HG03139 (cell line): ENCODE data around the gene MCL1.
"Not testable (repeated sequence)": the region's sequence is repeated elsewhere in the genome, so short reads cannot be mapped to it uniquely, and the experiment has no call there.

Experiments used
- ATAC-seq: cut with Tn5 transposase; IDR thresholded peaks from one replicate; pipeline ENCODE4 v1.9.1; 2021; ENCODE audit not compliant: unreplicated experiment

Gene MCL1

DNA sequence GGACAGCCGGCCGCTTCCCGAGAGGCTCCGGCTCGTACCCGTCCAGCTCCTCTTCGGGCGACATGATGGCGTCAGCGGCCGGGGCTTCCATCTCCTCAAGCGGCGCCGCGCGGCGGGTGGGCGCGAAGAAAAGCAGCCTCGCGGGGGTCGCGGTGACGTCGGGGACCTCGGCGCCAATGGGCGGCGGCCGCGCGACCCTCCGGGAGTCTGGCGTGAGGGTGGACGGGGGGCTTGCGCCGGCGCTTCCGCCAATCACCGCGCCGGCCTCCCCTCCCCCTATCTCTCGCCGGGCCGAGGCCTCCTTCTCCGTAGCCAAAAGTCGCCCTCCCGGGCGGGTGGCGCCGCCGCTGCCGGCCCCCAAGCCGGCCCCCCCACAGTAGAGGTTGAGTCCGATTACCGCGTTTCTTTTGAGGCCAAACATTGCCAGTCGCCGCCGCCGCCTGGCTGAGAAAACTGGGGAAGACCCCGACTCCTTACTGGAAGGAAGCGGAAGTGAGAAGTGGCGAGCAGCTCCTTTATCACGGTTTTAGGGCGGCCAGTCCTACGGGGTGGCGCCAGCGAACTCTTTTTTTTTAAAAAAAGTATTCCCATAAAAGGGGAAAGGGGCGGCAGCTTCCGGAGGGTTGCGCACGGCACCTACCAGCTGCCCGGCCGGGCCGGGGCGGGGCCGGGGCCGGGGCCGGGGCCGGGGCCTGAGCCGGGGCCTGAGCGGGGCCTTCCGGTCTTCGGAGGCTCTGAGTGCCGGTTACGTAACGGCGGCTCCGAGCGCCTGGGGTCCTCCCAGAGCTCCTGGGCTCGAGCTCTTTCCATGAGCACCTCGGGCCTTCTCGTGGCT, at the start of gene MCL1:
MCL1 (minus strand) TSS at position 501 of the 835 bp plus-strand sequence; CDS start at position 421, 80 bp downstream.
- peak; percentile 84 for ATAC-seq

DNA sequence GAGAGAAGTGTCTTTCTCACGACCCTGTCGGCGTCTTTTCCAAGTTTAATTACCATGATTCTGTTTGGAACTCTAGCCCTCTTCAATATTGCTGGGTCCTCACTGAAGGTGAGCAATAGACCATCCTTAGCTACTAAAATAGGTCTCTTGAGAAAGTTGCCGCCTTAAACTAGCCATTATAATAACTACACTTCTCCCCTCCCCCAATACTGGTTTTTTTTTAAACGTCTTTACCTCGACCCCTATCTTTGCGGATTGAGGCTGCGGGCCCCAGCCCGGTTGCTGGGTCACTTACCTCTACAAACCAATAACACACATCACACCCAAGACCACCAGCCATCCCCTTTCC, 49.3 kb upstream of the MCL1 start:
- no peak for ATAC-seq

DNA sequence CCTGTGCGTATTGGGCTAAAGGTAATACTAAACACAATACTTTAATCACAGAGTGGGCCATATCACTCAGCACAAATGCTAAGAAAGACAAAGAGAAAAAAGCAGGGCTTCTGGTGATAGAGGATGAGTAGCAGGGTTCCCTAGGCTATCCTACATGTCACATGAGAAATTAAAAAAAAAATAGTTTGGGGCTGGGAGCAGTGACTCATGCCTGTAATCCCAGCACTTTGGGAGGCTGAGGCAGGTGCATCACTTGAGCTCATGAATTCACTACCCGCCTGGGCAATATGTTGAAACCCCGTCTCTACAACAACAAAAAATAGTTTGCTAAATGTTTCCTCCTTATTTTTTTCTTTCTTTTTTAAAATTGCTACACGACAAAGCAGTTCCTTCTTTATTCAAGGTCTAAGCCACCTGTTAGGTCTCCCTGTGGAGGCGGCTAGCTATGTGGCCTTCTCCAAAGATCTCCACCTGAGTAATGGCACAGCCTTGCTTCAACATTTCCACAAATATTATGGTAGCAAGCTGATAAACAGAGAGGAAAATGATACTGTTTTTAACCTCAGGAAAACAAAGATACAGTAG, 48.5 kb upstream of the MCL1 start:
- ATAC-seq = no peak

DNA sequence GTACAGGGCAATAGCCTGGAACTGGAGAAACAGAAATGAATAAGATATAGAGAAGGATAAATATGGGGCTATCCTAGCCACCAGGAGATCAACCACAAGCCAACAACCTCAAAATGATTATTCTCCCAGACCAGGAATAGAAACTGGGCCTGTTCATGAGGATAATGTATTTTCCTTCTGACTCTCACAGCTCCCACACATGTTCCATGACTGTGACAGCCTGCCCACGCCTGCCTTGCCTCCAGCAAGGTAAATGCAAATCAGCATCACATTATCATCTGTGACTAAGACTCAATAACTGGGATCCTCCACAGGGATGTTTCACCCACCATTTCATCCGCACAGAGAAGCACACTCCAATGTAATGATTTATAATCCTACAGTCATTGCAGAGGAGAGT, 46.7 kb upstream of the MCL1 start:
- no peak for ATAC-seq

DNA sequence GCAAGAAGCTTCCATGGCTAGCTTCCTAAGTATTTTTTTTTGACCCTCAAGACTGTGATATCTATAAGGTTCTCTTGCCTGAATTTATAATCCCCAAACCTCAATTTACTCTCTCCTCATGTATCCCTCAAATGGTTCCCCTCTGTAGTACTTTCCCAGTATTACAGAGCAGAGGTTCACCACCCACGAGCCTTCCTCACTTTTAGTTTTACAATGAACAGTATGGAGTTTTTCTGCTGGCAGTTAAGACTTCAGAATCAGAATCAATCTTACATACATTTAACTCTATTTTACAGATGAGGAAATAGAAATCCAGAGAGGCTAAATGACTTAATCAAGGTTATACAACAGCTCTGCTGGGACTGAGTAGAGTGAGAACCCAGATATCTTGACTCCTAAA, 45.1 kb upstream of the MCL1 start:
- ATAC-seq = not testable (repeated sequence)

DNA sequence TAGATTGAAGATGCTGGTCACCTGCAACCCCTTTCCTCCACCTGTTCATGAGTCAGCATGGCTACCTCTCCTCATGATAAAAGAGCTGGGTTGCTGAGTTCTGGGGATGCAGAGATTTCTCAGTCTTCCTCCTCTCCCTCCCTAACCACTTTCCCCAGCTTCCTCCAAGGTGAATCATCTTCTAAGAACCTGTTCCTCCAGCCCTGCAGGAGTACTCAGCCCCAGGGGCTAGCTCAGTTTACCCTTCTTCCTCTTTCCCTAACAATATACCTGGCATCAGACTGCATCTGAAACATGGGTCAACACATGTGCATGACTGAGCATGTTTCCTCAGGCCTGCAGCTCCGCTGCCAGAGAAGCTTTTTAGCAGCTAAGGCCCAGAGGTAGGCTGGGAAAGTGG, 44.7 kb upstream of the MCL1 start:
- not testable (repeated sequence) for ATAC-seq

DNA sequence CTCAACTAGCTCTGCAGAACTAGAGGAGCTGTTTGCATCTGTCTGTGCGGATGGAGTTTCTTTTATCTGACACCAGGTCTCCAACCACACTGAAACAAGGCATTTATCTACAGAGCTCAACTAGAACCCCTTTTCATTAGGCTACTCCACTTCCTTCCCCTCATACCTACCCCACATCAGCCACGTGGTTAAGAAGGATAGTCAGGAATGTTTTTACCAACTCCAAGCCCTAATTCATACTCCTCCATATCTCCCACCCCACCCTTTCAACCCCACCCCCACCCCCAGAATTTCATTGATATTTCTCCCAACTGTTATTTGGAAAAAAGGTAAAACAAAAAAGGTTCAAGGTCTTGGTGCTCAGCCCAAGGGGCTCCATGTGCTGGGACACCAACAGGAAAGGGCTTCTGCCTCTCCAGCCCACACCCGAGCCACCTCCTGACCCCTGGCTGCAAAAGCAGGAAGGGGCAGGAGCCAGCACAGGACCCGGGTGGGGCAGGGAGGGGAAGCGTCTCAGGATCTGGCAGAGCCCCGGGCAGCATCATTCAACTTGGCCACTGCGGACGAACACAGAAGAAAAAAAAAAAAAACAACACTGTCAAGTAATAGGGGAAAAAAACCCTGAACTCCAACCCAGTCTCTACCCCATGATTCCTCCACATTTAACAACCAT, 43.0 kb upstream of the MCL1 start:
- no peak for ATAC-seq

DNA sequence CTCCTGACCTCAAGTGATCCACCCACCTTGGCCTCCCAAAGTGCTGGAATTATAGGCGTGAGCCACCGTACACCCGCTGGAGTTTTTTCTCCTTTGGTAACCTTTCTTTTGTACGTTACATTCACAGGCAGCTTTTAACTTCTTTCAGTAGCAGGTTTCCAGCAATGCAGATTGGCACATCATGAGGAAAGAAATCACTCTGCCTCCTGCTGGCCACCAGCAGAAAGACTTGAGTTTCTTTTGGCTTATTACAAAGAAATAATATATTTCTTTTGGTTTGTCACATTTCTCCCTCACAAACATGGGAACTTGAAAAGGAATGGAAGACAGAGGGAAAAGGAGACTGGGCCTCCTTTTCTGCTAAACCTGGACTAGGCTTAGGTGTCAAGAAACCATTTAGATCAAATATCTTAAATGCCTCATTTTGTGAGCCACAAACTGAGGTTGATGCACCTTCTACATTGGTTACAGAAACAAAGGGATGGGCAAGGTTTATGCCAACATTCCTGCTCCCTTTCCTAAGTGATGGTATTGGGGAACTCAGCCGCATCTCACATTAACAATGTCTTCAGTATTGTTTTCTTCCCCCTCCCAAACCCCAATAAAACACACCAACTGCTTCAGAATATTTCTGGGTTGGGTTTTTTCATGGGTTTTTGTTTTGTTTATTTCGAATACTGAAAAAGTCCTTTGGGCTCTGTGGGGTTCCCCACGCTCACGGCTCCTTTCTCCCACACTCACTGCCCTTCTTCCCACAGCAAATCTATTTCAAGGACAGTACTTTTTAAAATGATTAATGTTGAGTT, 42.3 kb upstream of the MCL1 start:
- no peak for ATAC-seq

DNA sequence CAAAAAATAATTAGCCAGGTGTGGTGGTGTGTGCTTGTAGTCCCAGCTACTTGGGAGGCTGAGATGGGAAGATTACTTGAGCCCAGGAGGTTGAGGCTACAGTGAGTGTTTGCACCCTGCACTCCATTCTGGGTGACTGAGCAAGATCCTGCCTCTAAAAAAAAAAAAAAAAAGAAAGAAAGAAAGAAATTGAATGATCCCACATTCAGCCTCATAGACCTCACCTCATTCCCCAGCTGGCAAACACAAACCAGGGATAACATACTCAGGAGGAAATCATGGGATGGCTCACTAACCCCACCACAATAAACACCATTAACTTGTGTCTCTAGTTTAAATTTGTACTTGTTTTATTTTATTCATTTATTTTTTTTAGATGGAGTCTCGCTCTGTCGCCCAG, 41.5 kb upstream of the MCL1 start:
- ATAC-seq = no peak

DNA sequence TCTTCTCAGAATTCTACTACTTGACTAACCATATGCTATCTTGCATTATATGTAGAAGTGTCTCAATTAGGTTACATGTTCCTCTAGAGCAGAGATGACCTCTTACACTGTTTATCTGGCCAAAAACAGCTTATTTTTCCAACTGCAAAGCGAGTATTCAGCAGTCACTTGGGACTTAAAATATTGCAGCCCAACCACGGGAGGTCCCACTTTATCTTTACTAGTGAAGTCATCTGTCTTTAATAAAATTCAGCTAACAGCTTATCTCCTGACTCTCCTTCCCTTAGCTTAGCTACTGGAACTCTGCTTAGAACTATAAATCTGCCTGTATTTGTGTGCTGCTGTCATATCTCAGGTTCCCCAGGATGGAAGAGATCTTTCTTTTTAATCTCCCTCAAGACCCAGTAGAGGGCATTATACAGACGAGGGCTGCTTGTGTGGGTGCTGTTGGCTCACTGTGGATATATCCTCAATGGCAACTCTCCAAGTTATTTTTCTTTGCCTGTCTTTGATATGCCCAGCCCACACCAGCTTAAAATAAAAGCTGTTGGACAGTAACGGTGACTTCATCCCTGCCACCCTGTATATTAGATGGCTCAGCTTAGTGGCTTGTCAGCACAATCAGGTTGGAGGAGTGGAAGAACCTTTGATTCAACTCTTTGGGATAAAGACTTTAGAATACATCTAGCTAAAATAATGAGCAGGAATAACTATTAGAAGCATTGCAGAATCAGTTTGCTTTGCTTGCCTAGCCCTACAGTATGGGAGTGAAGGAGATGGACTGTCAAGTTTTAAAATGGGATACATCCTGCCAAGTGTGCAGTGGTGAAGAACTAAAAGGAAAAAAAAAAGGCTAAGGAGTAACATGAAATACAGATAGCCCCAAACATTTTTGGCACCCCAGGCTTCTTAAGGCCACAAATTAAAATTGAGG, 40.4 kb upstream of the MCL1 start:
- no peak for ATAC-seq

DNA sequence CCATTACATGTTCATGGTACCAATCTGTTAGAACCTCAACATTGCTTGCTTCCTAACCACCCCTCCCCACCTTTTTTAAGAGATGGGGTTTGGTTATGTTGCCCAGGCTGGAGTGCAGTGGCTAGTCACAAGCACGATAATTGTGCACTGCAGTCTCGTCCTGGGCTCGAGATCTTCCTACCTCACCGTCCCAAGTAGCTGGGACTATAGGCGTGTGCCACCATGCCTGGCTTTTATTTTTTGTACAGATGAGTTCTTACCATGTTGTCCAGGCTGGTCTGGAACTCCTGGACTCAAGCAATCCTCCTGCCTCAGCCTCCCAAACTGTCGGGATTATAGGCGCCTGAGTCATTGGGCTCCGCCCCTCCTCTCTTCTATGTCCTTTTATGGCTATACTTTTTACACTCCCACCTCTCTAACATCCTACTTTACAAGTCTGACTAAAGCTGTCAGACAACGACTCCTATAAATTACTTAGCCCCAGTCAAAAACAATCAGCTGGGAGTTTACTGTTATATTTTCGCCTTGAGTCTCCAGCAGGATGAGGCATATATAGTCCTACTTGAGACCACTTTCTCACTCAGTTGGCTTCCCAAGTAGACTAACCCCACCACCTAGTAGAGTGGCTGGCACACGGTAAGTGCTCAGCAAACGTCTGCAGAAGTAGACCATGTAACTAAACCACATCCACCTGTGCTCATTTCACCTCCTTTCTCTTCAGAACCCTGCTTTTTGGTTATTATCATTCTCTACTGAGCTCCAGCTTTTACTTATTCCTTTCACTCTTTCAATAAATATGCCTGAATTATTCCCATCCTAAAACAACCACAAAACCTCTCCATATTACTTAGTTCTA, 36.2 kb upstream of the MCL1 start:
- ATAC-seq = no peak

DNA sequence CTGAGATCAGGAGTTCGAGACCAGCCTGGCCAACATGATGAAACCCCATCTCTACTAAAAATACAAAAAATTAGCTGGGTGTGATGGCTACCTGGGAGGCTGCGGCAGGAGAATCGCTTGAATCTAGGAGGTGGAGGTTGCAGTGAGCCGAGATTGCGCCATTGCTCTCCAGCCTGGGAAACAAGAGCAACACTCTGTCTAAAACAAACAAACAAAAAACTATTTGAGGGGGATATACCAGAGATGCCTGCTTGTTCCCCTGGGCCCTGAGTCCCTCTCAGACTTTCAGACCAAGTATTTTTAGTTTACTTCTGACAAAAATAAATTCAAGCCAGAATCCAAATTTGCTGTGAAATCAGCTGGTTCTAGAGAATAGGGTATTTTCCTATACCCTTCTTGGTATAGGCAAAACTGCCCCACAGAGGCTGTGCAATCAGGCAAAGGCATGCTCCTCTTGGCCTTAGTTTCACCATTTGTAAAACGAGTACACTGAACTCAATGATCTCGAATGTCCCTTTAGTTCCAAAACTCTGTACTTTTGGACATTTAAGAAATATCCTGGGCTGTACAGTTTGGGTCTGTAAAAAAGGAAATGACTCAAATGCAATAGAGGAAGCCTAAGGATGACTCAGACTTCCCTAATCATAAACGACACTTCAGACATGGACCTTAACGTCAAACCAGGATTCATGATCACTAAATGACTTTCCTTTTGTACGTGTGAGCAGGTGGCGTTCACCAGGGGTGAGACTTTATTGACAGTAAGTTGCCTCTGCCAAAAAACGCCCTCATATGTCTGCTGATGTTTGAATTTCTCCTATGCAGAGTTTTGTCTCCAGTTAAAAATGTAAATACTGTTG, 33.9 kb upstream of the MCL1 start:
- no peak for ATAC-seq

DNA sequence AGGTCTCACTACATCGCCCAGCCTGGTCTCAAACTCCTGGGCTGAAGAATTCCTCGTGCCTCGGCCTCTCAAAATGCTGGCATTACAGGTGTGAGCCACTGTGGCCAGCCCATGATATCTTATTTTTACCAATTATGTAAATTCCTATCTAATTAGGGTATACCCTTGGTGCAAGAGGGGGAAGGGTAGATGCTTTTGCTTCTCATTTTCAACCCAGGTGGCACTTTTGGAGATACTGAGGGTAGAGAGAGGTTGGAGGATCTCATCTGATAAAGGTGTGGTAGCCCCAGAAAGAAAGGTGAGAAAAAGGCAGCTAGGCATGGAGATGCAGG, 32.6 kb upstream of the MCL1 start:
- ATAC-seq = no peak

DNA sequence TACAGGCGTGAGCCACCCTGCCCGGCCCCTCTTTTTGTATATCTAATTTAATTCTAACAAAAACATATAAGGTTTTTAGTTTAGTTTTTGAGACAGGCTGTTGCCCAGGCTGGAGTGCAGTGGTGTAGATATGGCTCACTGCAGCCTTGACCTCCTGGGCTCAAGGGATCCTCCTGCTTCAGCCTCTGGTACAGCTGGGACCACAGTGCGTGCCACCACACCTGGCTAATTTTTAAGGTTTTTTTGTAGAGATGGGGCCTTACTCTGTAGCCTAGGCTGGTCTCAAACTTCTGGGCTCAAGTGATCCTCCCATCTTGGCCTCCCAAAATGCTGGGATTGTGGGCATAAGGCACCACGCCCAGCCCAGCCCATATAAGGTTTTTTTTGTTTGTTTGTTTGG, 31.2 kb upstream of the MCL1 start:
- ATAC-seq = no peak

DNA sequence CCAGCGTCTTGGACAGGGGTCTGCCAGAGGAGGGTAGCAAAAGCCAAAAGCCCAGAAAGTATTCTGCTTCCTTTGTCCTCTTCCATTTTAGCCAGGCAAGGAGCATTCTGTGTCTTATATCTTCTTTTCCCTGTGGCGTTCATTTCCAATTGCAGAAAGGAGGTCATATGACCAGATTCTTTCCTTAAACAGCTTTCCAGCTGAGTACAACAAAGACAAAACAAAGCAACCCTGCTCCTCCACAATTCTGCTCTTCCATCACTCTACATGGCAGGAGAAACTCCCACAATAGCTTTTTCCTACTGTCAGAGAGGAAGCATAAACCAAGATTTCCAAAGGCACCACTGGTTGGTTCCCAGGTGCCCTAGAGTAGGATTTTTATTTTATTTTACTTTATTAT, 30.3 kb upstream of the MCL1 start:
- ATAC-seq = no peak

DNA sequence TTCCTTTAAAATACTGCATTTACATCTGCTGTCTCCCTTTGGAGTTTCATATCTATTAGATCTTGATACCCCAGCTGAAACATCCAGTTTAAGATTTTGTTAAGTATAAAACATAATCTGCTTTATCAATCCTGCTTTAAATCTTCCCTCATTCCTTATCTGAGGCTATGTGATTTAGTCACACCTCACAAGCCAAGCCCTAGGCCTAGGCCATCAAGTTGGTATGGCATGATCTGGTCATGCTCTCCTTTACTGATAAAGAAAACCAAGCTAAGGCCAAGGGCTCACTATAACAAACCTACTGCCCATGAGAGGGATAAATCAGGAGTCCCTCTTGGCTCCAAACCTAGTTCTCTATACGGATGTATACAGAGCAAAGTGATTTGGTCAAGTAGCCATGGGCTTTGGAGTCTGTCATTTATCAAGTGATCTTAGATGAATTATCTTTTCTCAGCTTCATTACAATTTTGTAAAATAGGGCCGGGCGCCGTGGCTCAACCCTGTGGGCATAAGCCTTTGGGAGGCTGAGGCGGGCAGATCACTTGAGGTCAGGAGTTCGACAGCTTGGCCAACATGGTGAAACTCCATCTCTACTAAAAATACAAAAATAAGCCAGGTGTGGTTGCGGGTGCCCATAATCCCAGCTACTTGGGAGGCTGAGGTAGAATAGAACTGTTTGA, 27.2 kb upstream of the MCL1 start:
- ATAC-seq = no peak

DNA sequence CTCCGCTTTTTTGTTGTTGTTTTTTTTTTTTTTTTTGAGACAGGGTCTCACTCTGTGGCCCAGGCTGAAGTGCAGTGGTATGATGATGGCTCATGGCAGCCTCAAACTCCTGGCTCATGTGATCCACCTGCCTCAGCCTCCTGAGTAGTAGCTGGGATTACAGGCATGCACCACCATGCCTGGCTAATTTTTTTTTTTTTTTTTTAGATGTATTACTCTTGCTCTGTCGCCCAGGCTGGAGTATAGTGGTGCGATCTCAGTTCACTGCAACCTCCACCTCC, 26.0 kb upstream of the MCL1 start:
- not testable (repeated sequence) for ATAC-seq

DNA sequence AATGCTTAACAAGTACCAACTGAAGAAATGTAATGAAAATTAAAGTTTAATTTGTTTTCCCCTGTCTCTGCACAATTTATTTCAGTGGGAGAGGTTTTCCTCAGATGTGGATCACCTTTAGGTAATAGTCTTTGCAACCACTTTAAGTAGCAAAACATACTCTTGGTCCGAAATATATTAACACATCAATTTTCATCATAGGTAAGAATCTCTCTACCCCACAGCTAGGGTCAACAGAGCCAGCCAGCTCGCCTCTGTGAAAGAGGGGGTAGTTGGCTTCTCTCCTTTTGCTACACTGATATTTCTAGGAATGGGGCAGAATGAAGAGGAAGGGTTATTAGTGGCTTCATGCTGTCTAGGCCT, 24.8 kb upstream of the MCL1 start:
- no peak for ATAC-seq
